ENCODE results near the gene EPAS1. TPM values are rescaled to one million over a fixed set of nuclear protein-coding genes. Genes with fewer than 3 reads are reported as not detected.

EPAS1 gene
- total and polyA plus RNA-seq, 2 of the 8 experiments (the other 6 are each of a cell fraction or from before 2014, with no cell fraction given), result 2.0 to 4.9 TPM

- TF ChIP-seq CHD7 (IDR thresholded peaks at IDR 0.05; ENCODE audit: insufficient replicate concordance, low read length) (no peak), SRF (IDR thresholded peaks at IDR 0.05; ENCODE audit: low read depth, low read length) (no peak), BRCA1 (IDR thresholded peaks at IDR 0.05; ENCODE audit: low read depth, low read length) (no peak), BCL11A (IDR thresholded peaks at IDR 0.05; ENCODE audit: low read depth in 2 of 2, low read length in 2 of 2) (no peak), BACH1 (IDR thresholded peaks at IDR 0.05; ENCODE audit: low read length) (no peak), CTBP2 (IDR thresholded peaks at IDR 0.05; ENCODE audit: borderline replicate concordance, insufficient read depth, insufficient read length, low read length) (no peak), MAX (IDR thresholded peaks at IDR 0.05) (no peak), GTF2F1 (IDR thresholded peaks at IDR 0.05; ENCODE audit: borderline replicate concordance, low read depth, low read length) (no peak), JUND (IDR thresholded peaks at IDR 0.05; ENCODE audit: low read length) (no peak), CBX5 (IDR thresholded peaks at IDR 0.05; ENCODE audit: low read depth, low read length) (no peak)
These were observed 79.4 kb downstream of the EPAS1 start (continued) for GRCh38 chr2:46376586-46376985.
